Activated B cell treated with CpG ODN at 0.5 μM for 24 hours (primary cell): ENCODE measurements around the gene LYZ. TPM values are rescaled to one million over a fixed set of nuclear protein-coding genes. Genes with fewer than 3 reads are reported as not detected.
"Not testable (repeated sequence)": the region's sequence is repeated elsewhere in the genome, so short reads cannot be mapped to it uniquely, and the experiment has no call there.

Experiments used
- ATAC-seq: fragments of 200-7000 bp; cut with Tn5 transposase; one replicate; pipeline ENCODE4 v1.10.0; 2021; ENCODE audit warnings: low read depth, mild to moderate bottlenecking, moderate library complexity
- CTCF ChIA-PET: fragments of 350-600 bp; sonication (Branson Sonifier 250); formaldehyde crosslinking; loops from one replicate; lab custom pipeline; 2021; ENCODE audit warnings: antibody characterized with exemption; lab: Charles Lee
- POLR2A ChIA-PET: fragments of 350-600 bp; sonication (Branson Sonifier 250); formaldehyde crosslinking; loops from one replicate; lab custom pipeline; 2021; ENCODE audit warnings: antibody characterized with exemption; lab: Charles Lee
- DNase-seq: peaks from one replicate; pipeline ENCODE4 v3.0.0; 2022
- H3K27ac Mint-ChIP-seq: one replicate; pipeline ENCODE4 v1.8.0; 2020; ENCODE audit warnings: mixed read lengths
- H3K27me3 Mint-ChIP-seq: one replicate; pipeline ENCODE4 v1.8.0; 2021; ENCODE audit warnings: mixed read lengths
- H3K36me3 Mint-ChIP-seq: one replicate; pipeline ENCODE4 v1.8.0; 2021; ENCODE audit warnings: low read depth, mixed read lengths
- H3K4me1 Mint-ChIP-seq: one replicate; pipeline ENCODE4 v1.8.0; 2021; ENCODE audit warnings: mixed read lengths
- H3K4me3 Mint-ChIP-seq: one replicate; pipeline ENCODE4 v1.8.0; 2020; ENCODE audit warnings: mild to moderate bottlenecking, mixed read lengths
- H3K9me3 Mint-ChIP-seq: one replicate; pipeline ENCODE4 v1.8.0; 2020; ENCODE audit warnings: mixed read lengths
- CTCF ChIP-seq: fragments of 200-600 bp; IDR thresholded peaks from one replicate; pipeline ENCODE4 v1.8.0; 2022; ENCODE audit warnings: antibody characterized with exemption, mild to moderate bottlenecking
- intact Hi-C: fragments of 100-400 bp; cut with micrococcal nuclease; formaldehyde crosslinking; loops from one replicate; pipeline ENCODE4 v1.15.1; 2024
- total RNA-seq: library from RNA; stranded (reverse); gene quantifications from 2 replicates; pipeline ENCODE4 v1.2.3, GENCODE V29; 2022

LYZ gene
- total RNA-seq = 4.0 and 5.3 TPM in 2 replicates

GRCh38 chr12:69348162-69348938, at the start of gene LYZ:
Gene LYZ, plus strand, starts transcription at chr12:69348381. Its CDS starts 28 bp downstream, at chr12:69348409.
- ChIA-PET CTCF (interaction anchor here (1.5 kb wide), 1 partner anchor 10 kb away, joined by 3 read pairs; no protein-coding TSS in a partner anchor), POLR2A (no interaction called here)
- Mint-ChIP-seq H3K36me3 (no peaks in the 10 kb centered on the region), H3K27ac (no peak within 1 kb of the TSS), H3K4me1 (peaks cover 9% of the 10 kb centered on the region), H3K4me3 (no peak within 1 kb of the TSS), H3K27me3 (no peaks in the 10 kb centered on the region), H3K9me3 (no peaks in the 10 kb centered on the region)
- no peak for TF ChIP-seq CTCF
- ATAC-seq (no peak), DNase-seq (no peak)
- intact Hi-C loops = no loop called here

DNA sequence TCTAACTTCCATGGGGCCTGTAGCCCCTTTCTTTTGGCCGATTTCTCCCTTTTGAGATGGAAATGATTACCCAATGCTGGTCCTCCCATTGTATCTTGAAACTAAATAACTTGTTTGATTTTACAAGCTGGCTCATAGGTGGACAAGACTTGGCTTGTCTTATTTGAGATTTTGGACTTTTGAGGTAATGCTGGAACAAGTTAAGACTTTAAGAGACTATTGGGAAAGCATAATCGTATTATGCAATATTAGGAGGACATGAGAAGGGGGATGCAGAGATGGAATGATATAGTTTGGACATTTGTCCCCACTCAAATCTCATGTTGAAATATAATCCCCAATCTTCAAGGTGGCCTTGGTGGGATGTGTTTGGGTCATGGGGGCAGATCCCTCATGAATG, 49.2 kb upstream of the LYZ start:
- Mint-ChIP-seq H3K27ac (no peak overlapping the region), H3K4me1 (no peaks in the 10 kb centered on the region), H3K4me3 (no peak overlapping the region), H3K27me3 (peaks cover 7% of the 10 kb centered on the region), H3K36me3 (no peaks in the 10 kb centered on the region), H3K9me3 (peaks cover 2% of the 10 kb centered on the region)
- no peak for ATAC-seq
- intact Hi-C loops = no loop called here
- POLR2A ChIA-PET = no interaction called here
- DNase-seq = no peak
- no peak for TF ChIP-seq CTCF
- CTCF ChIA-PET = interaction anchor here (0.9 kb wide), 1 partner anchor 8 kb away, joined by 4 read pairs; no protein-coding TSS in a partner anchor

GRCh38 chr12:69304284-69304683, 43.9 kb upstream of the LYZ start:
- no peak for TF ChIP-seq CTCF
- H3K9me3 Mint-ChIP-seq = peaks cover 11% of the 10 kb centered on the region
- no peaks in the 10 kb centered on the region for H3K4me1 Mint-ChIP-seq
- H3K4me3 Mint-ChIP-seq = no peak overlapping the region
- ATAC-seq (no peak), DNase-seq (no peak)
- POLR2A ChIA-PET = no interaction called here
- no peaks in the 10 kb centered on the region for H3K36me3 Mint-ChIP-seq
- peaks cover 12% of the 10 kb centered on the region for H3K27me3 Mint-ChIP-seq
- CTCF ChIA-PET = no interaction called here
- intact Hi-C loops = no loop called here
- H3K27ac Mint-ChIP-seq = no peak overlapping the region

- peaks cover 14% of the 10 kb centered on the region for H3K9me3 Mint-ChIP-seq
- ChIA-PET CTCF (no interaction called here), POLR2A (no interaction called here)
- ATAC-seq (no peak), DNase-seq (no peak)
- H3K27ac Mint-ChIP-seq = no peak overlapping the region
- intact Hi-C loops = no loop called here
- H3K4me3 Mint-ChIP-seq = no peak overlapping the region
- TF ChIP-seq CTCF = no peak
- no peaks in the 10 kb centered on the region for H3K36me3 Mint-ChIP-seq
- peaks cover 10% of the 10 kb centered on the region for H3K27me3 Mint-ChIP-seq
- no peaks in the 10 kb centered on the region for H3K4me1 Mint-ChIP-seq
Measured at GRCh38 chr12:69309461-69309860, 38.7 kb upstream of the LYZ start.

DNA sequence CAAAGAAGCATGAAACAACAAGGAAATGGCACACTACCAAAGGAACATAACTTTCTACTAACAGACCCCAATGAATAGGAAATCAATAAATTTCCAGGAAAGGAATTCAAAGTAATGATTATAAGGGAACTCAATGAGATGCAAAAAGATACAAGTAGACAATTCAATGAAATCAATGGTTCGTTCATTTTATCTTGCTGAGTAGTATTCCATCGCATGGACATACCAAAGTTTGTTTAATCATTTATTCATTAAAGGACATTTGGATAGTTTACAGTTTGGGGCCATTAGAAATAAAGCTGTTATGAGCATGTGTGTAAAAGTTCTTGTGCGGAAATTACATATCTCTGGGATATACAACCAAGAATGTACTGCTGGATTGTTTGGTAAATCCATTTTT, 35.0 kb upstream of the LYZ start:
- TF ChIP-seq CTCF = no peak
- ATAC-seq (no peak), DNase-seq (no peak)
- no peaks in the 10 kb centered on the region for H3K36me3 Mint-ChIP-seq
- ChIA-PET CTCF (no interaction called here), POLR2A (no interaction called here)
- H3K27ac Mint-ChIP-seq = no peak overlapping the region
- H3K9me3 Mint-ChIP-seq = peaks cover 11% of the 10 kb centered on the region
- no peak overlapping the region for H3K4me3 Mint-ChIP-seq
- H3K4me1 Mint-ChIP-seq = no peaks in the 10 kb centered on the region
- no peaks in the 10 kb centered on the region for H3K27me3 Mint-ChIP-seq
- intact Hi-C loops = no loop called here

DNA sequence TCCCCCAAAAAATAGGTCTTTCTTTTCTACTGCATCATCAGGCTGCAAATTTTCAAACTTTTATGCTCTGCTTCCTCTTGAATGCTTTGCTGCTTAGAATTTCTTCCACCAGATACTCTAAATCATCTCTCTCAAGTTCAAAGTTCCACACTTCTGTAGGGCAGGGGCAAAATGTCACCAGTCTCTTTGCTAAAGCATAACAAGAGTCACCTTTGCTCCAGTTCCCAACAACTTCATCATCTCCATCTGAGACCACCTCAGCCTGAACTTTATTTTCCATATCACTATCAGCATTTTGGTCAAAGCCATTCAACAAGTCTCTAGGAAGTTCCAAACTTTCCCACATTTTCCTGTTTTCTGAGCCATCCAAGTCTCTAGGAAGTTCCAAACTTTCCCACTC, 31.4 kb upstream of the LYZ start:
- ATAC-seq, H3K36me3 Mint-ChIP-seq, DNase-seq, CTCF ChIA-PET, intact Hi-C loops, H3K27ac Mint-ChIP-seq, POLR2A ChIA-PET, H3K4me3 Mint-ChIP-seq, H3K4me1 Mint-ChIP-seq: not testable (repeated sequence)
- Mint-ChIP-seq H3K9me3 (peaks cover 11% of the 10 kb centered on the region), H3K27me3 (peaks cover 10% of the 10 kb centered on the region)

GRCh38 chr12:69317233-69317632, 30.9 kb upstream of the LYZ start:
- H3K27ac Mint-ChIP-seq, POLR2A ChIA-PET, ATAC-seq, intact Hi-C loops, H3K4me1 Mint-ChIP-seq, CTCF ChIA-PET, H3K4me3 Mint-ChIP-seq, DNase-seq, H3K36me3 Mint-ChIP-seq: not testable (repeated sequence)
- Mint-ChIP-seq H3K27me3 (peaks cover 10% of the 10 kb centered on the region), H3K9me3 (peaks cover 11% of the 10 kb centered on the region)
